Stimulated activated CD8-positive, alpha-beta memory T cell treated with anti-CD3 and anti-CD28 coated beads, Interleukin-12 subunit alpha, Interleukin-12 subunit beta, amount 100 ng/mL, for 1 hour (primary cell): Measurements from ENCODE around the gene PIK3CB.

ENCODE experiments used
- DNase-seq: peaks from one replicate; pipeline ENCODE4 v3.0.0-alpha.2; 2020; ENCODE audit warnings: low read depth

The PIK3CB gene

GRCh38 chr3:138834596-138835396 is at the start of gene PIK3CB:
Gene PIK3CB (minus strand): TSS chr3:138834928. CDS start chr3:138759343, 75,585 bp downstream.
- DNase-seq, result peak; percentile 77

GRCh38 chr3:138881233-138881632 is 46.5 kb upstream of the PIK3CB start:
- no peak for DNase-seq

- DNase-seq, result no peak
Measured at GRCh38 chr3:138879541-138880380, 45.0 kb upstream of the PIK3CB start.

GRCh38 chr3:138877226-138877625 is 42.5 kb upstream of the PIK3CB start:
- no peak for DNase-seq

GRCh38 chr3:138875754-138876664 is 41.3 kb upstream of the PIK3CB start:
- DNase-seq, result no peak

GRCh38 chr3:138875096-138875753 is 40.5 kb upstream of the PIK3CB start:
- DNase-seq, result no peak

- DNase-seq, result no peak
Measured at GRCh38 chr3:138873471-138874278, 38.9 kb upstream of the PIK3CB start.

- no peak for DNase-seq
Measured at GRCh38 chr3:138872632-138873031, 37.9 kb upstream of the PIK3CB start.

GRCh38 chr3:138867996-138868395 is 33.3 kb upstream of the PIK3CB start:
- DNase-seq, result no peak

- no peak for DNase-seq
Measured at GRCh38 chr3:138863776-138864113, 29.0 kb upstream of the PIK3CB start.

GRCh38 chr3:138862924-138863775 is 28.4 kb upstream of the PIK3CB start:
- DNase-seq, result no peak

GRCh38 chr3:138862531-138862923 is 27.8 kb upstream of the PIK3CB start:
- no peak for DNase-seq

GRCh38 chr3:138861798-138862197 is 27.1 kb upstream of the PIK3CB start:
- DNase-seq, result no peak

GRCh38 chr3:138856799-138857198 is 22.1 kb upstream of the PIK3CB start:
- DNase-seq, result no peak

GRCh38 chr3:138854940-138855339 is 20.2 kb upstream of the PIK3CB start:
- no peak for DNase-seq

GRCh38 chr3:138854204-138854603 is 19.5 kb upstream of the PIK3CB start:
- no peak for DNase-seq

GRCh38 chr3:138850151-138850550 is 15.4 kb upstream of the PIK3CB start:
- no peak for DNase-seq

GRCh38 chr3:138849222-138849940 is 14.7 kb upstream of the PIK3CB start:
- DNase-seq, result no peak

- DNase-seq, result no peak
Measured at GRCh38 chr3:138848696-138849095, 14.0 kb upstream of the PIK3CB start.
